HG03378 (cell line): ENCODE measurements around the gene SNX32.
A peak's percentile ranks its signal among the peaks of the same experiment; 100 is the strongest.

Experiments
- ATAC-seq: cut with Tn5 transposase; IDR thresholded peaks from one replicate; pipeline ENCODE4 v1.9.1; 2021; ENCODE audit warnings: mild to moderate bottlenecking, moderate library complexity; ENCODE audit not compliant: unreplicated experiment

SNX32 gene

GRCh38 chr11:65865550-65866172 is 31.9 kb downstream of the SNX32 start:
- ATAC-seq = no peak

GRCh38 chr11:65866509-65867283 is 32.9 kb downstream of the SNX32 start:
- no peak for ATAC-seq

GRCh38 chr11:65867284-65868071 is 33.7 kb downstream of the SNX32 start:
- ATAC-seq = no peak

GRCh38 chr11:65868076-65868667 is 34.4 kb downstream of the SNX32 start:
- ATAC-seq = no peak

- ATAC-seq = no peak
Measured at GRCh38 chr11:65868907-65869306, 35.1 kb downstream of the SNX32 start.

GRCh38 chr11:65869643-65870306 is 36.0 kb downstream of the SNX32 start:
- ATAC-seq = no peak

- no peak for ATAC-seq
Measured at GRCh38 chr11:65870307-65870658, 36.5 kb downstream of the SNX32 start.

GRCh38 chr11:65870706-65871681 is 37.2 kb downstream of the SNX32 start:
- ATAC-seq = no peak

- no peak for ATAC-seq
Measured at GRCh38 chr11:65871811-65872548, 38.2 kb downstream of the SNX32 start.

- no peak for ATAC-seq
Measured at GRCh38 chr11:65872586-65873317, 39.0 kb downstream of the SNX32 start, which contains the start of gene EFEMP2. Gene EFEMP2 (minus strand): TSS chr11:65872800. CDS start chr11:65872354, 446 bp downstream.

GRCh38 chr11:65873318-65874156 is 39.8 kb downstream of the SNX32 start:
- ATAC-seq = peak; percentile 62

GRCh38 chr11:65879617-65880016 is 45.9 kb downstream of the SNX32 start, which contains the start of gene CTSW:
Gene CTSW (plus strand): TSS chr11:65879837. CDS start chr11:65879855, 18 bp downstream.
- ATAC-seq = no peak

- no peak for ATAC-seq
Measured at GRCh38 chr11:65880027-65880426, 46.3 kb downstream of the SNX32 start.

GRCh38 chr11:65880844-65881421 is 47.2 kb downstream of the SNX32 start:
- ATAC-seq = no peak

GRCh38 chr11:65882120-65883057 is 48.6 kb downstream of the SNX32 start:
- no peak for ATAC-seq
